RWPE2 (cell line): ENCODE data around the gene KIAA1958.

Experiments
- ATAC-seq: fragments of 200-7000 bp; cut with Tn5 transposase; 3 replicates; pipeline ENCODE4 v1.9.1; 2021; ENCODE audit warnings: low read depth
- DNase-seq: peaks from one replicate; pipeline ENCODE4 v3.0.0-alpha.2; 2020; ENCODE audit warnings: low spot score
- H3K27ac ChIP-seq: fragments of 450-650 bp; 2 replicates; pipeline ENCODE4 v1.5.1; 2017; ENCODE audit warnings: mild to moderate bottlenecking; ENCODE audit not compliant: poor library complexity, severe bottlenecking
- H3K27me3 ChIP-seq: fragments of 250-450 bp; sonication (Bioruptor Pico); 2 replicates; pipeline ENCODE4 v1.5.1; 2021; ENCODE audit warnings: mild to moderate bottlenecking, moderate library complexity; ENCODE audit not compliant: insufficient read depth, poor library complexity, severe bottlenecking
- H3K36me3 ChIP-seq: fragments of 250-450 bp; sonication (Bioruptor Pico); 2 replicates; pipeline ENCODE4 v1.5.1; 2020; ENCODE audit warnings: low read depth, mild to moderate bottlenecking, moderate library complexity
- H3K4me1 ChIP-seq: fragments of 250-450 bp; sonication (Bioruptor Pico); 2 replicates; pipeline ENCODE4 v1.5.1; 2021; ENCODE audit warnings: mild to moderate bottlenecking, moderate library complexity; ENCODE audit not compliant: insufficient read depth, poor library complexity, severe bottlenecking
- H3K4me3 ChIP-seq: fragments of 250-450 bp; sonication (Bioruptor Pico); 2 replicates; pipeline ENCODE4 v1.5.1; 2021; ENCODE audit warnings: mild to moderate bottlenecking, moderate library complexity; ENCODE audit not compliant: severe bottlenecking
- H3K9me3 ChIP-seq: fragments of 250-450 bp; sonication (Bioruptor Pico); 2 replicates; pipeline ENCODE4 v1.5.1; 2021; ENCODE audit warnings: mild to moderate bottlenecking, moderate library complexity; ENCODE audit not compliant: severe bottlenecking
- CTCF ChIP-seq: fragments of 450-650 bp; IDR thresholded peaks from one replicate; pipeline ENCODE4 v1.5.1; 2017; ENCODE audit warnings: mild to moderate bottlenecking, moderate library complexity; ENCODE audit not compliant: poor library complexity, severe bottlenecking

The KIAA1958 gene

GRCh38 chr9:112446526-112446925 is 40.1 kb upstream of the KIAA1958 start:
- DNase-seq (no peak), ATAC-seq (no peak)
- TF ChIP-seq CTCF = no peak
- Histone ChIP-seq H3K36me3 (peaks cover 23% of the 10 kb centered on the region), H3K27me3 (no peaks in the 10 kb centered on the region), H3K27ac (no peak overlapping the region), H3K9me3 (no peaks in the 10 kb centered on the region), H3K4me3 (no peak overlapping the region), H3K4me1 (peaks cover 6% of the 10 kb centered on the region)

- ATAC-seq = peak; percentile 46
- no peak overlapping the region for H3K4me3 ChIP-seq
- no peak for TF ChIP-seq CTCF
These were observed 39.3 kb upstream of the KIAA1958 start for GRCh38 chr9:112447283-112447761.

GRCh38 chr9:112462855-112463254 is 23.8 kb upstream of the KIAA1958 start:
- H3K27ac ChIP-seq = no peak overlapping the region
- ATAC-seq (no peak), DNase-seq (no peak)
- H3K9me3 ChIP-seq = no peaks in the 10 kb centered on the region
- no peak for TF ChIP-seq CTCF
- no peak overlapping the region for H3K4me3 ChIP-seq
- H3K4me1 ChIP-seq = no peaks in the 10 kb centered on the region
- peaks cover 53% of the 10 kb centered on the region for H3K36me3 ChIP-seq
- no peaks in the 10 kb centered on the region for H3K27me3 ChIP-seq

More at GRCh38 chr9:112447283-112447761, 39.3 kb upstream of the KIAA1958 start:
- Histone ChIP-seq H3K9me3 (no peaks in the 10 kb centered on the region), H3K27me3 (no peaks in the 10 kb centered on the region), H3K27ac (no peak overlapping the region), H3K4me1 (peaks cover 6% of the 10 kb centered on the region), H3K36me3 (peaks cover 27% of the 10 kb centered on the region)
- no peak for DNase-seq

GRCh38 chr9:112465352-112465751 is 21.3 kb upstream of the KIAA1958 start:
- H3K4me3 ChIP-seq = no peak overlapping the region
- H3K27me3 ChIP-seq = no peaks in the 10 kb centered on the region
- DNase-seq (no peak), ATAC-seq (no peak)
- no peaks in the 10 kb centered on the region for H3K4me1 ChIP-seq
- peaks cover 48% of the 10 kb centered on the region for H3K36me3 ChIP-seq
- no peak for TF ChIP-seq CTCF
- H3K9me3 ChIP-seq = no peaks in the 10 kb centered on the region
- no peak overlapping the region for H3K27ac ChIP-seq

- no peak for ATAC-seq
- no peak for DNase-seq
- Histone ChIP-seq H3K36me3 (peaks cover 15% of the 10 kb centered on the region), H3K27me3 (no peaks in the 10 kb centered on the region), H3K4me3 (no peak overlapping the region), H3K4me1 (no peaks in the 10 kb centered on the region), H3K27ac (no peak overlapping the region), H3K9me3 (no peaks in the 10 kb centered on the region)
- TF ChIP-seq CTCF = no peak
These were observed 13.6 kb upstream of the KIAA1958 start for GRCh38 chr9:112472996-112473395.
